WTC11 (cell line): ENCODE measurements around the gene DMD. TPM values are rescaled to one million over a fixed set of nuclear protein-coding genes. Genes with fewer than 3 reads are reported as not detected.

Source experiments
- ATAC-seq: fragments of 200-7000 bp; cut with Tn5 transposase; 2 replicates; pipeline ENCODE4 v1.10.0; 2021; ENCODE audit warnings: mild to moderate bottlenecking, moderate library complexity
- CTCF ChIA-PET: fragments of 300-600 bp; sonication (Branson Sonifier 250); formaldehyde crosslinking; loops from one replicate; lab custom pipeline; 2021; ENCODE audit warnings: antibody characterized with exemption; lab: Charles Lee
- POLR2A ChIA-PET: fragments of 350-600 bp; sonication (Branson Sonifier 250); formaldehyde crosslinking; loops from one replicate; lab custom pipeline; 2021; ENCODE audit warnings: antibody characterized with exemption; lab: Charles Lee
- DNase-seq: peaks from one replicate; pipeline ENCODE4 v3.0.0; 2021; ENCODE audit warnings: low spot score
- H3K27ac Mint-ChIP-seq: 2 replicates; pipeline ENCODE4 v1.8.0; 2021; ENCODE audit warnings: mixed read lengths
- H3K27me3 Mint-ChIP-seq: 2 replicates; pipeline ENCODE4 v1.8.0; 2021; ENCODE audit warnings: low read depth, mild to moderate bottlenecking, moderate library complexity, mixed read lengths
- H3K36me3 Mint-ChIP-seq: 2 replicates; pipeline ENCODE4 v1.8.0; 2021; ENCODE audit warnings: mixed read lengths
- H3K4me1 Mint-ChIP-seq: 2 replicates; pipeline ENCODE4 v1.8.0; 2022; ENCODE audit warnings: mixed read lengths
- H3K4me3 Mint-ChIP-seq: 2 replicates; pipeline ENCODE4 v1.8.0; 2021; ENCODE audit warnings: mild to moderate bottlenecking, moderate library complexity, mixed read lengths
- H3K9me3 Mint-ChIP-seq: 2 replicates; pipeline ENCODE4 v1.8.0; 2021; ENCODE audit warnings: mixed read lengths
- CREM ChIP-seq: sonication (generic); formaldehyde crosslinking; IDR thresholded peaks from 2 replicates; pipeline ENCODE4 v1.8.1; 2022; ENCODE audit warnings: mild to moderate bottlenecking, missing genetic modification reagents, moderate library complexity
- EMX1 ChIP-seq: fragments of 250-450 bp; sonication (Bioruptor Pico); IDR thresholded peaks from 2 replicates; pipeline ENCODE4 v1.8.0; 2021; ENCODE audit warnings: mild to moderate bottlenecking
- OVOL2 ChIP-seq: fragments of 250-450 bp; sonication (Bioruptor Pico); IDR thresholded peaks from 2 replicates; pipeline ENCODE4 v1.9.0; 2021; ENCODE audit warnings: mild to moderate bottlenecking, borderline replicate concordance
- PRRX2 ChIP-seq: fragments of 250-450 bp; sonication (Bioruptor Pico); IDR thresholded peaks from 2 replicates; pipeline ENCODE4 v1.8.0; 2021; ENCODE audit warnings: mild to moderate bottlenecking
- SMAD3 ChIP-seq: sonication (generic); formaldehyde crosslinking; IDR thresholded peaks from 2 replicates; pipeline ENCODE4 v1.8.0; 2022; ENCODE audit warnings: missing genetic modification reagents, mild to moderate bottlenecking, borderline replicate concordance
- SP1 ChIP-seq: sonication (generic); formaldehyde crosslinking; conservative IDR thresholded peaks from 2 replicates; pipeline ENCODE4 v1.8.1; 2022; ENCODE audit warnings: missing genetic modification reagents
- TEAD1 ChIP-seq: sonication (generic); formaldehyde crosslinking; IDR thresholded peaks from 2 replicates; pipeline ENCODE4 v1.8.0; 2022; ENCODE audit warnings: mild to moderate bottlenecking, missing genetic modification reagents
- ZNF138 ChIP-seq: sonication (generic); formaldehyde crosslinking; conservative IDR thresholded peaks from 2 replicates; pipeline ENCODE4 v1.8.1; 2022; ENCODE audit warnings: mild to moderate bottlenecking, moderate library complexity, missing genetic modification reagents
- ZNF219 ChIP-seq: sonication (generic); formaldehyde crosslinking; IDR thresholded peaks from 2 replicates; pipeline ENCODE4 v1.8.0; 2023; ENCODE audit warnings: missing genetic modification reagents, mild to moderate bottlenecking, borderline replicate concordance
- ZNF396 ChIP-seq: fragments of 250-450 bp; sonication (Bioruptor Pico); IDR thresholded peaks from 2 replicates; pipeline ENCODE4 v1.8.0; 2021; ENCODE audit warnings: mild to moderate bottlenecking, moderate library complexity, borderline replicate concordance
- total RNA-seq: library from RNA; stranded (reverse); gene quantifications from 3 replicates; pipeline ENCODE4 v1.2.3, GENCODE V29; 2021
- TF ChIP-seq, protein P1 (sequence below): fragments of 200-600 bp; IDR thresholded peaks from 2 replicates; pipeline ENCODE4 v1.8.0; 2022; ENCODE audit warnings: antibody characterized with exemption
- TF ChIP-seq, protein P2 (sequence below): sonication (generic); formaldehyde crosslinking; conservative IDR thresholded peaks from 2 replicates; pipeline ENCODE4 v1.8.1; 2022; ENCODE audit warnings: mild to moderate bottlenecking, missing genetic modification reagents
- TF ChIP-seq, protein P3 (sequence below): fragments of 250-450 bp; sonication (Bioruptor Pico); IDR thresholded peaks from 2 replicates; pipeline ENCODE4 v1.9.0; 2021; ENCODE audit warnings: mild to moderate bottlenecking, borderline replicate concordance
- TF ChIP-seq, protein P4 (sequence below): fragments of 250-450 bp; sonication (Bioruptor Pico); conservative IDR thresholded peaks from 2 replicates; pipeline ENCODE4 v1.9.0; 2021; ENCODE audit warnings: mild to moderate bottlenecking
- TF ChIP-seq, protein P5 (sequence below): fragments of 250-450 bp; sonication (Bioruptor Pico); IDR thresholded peaks from 2 replicates; pipeline ENCODE4 v1.9.0; 2021; ENCODE audit warnings: moderate library complexity, mild to moderate bottlenecking, inconsistent platforms, borderline replicate concordance
- TF ChIP-seq, protein P6 (sequence below): sonication (generic); formaldehyde crosslinking; IDR thresholded peaks from 2 replicates; pipeline ENCODE4 v1.8.1; 2023; ENCODE audit warnings: mild to moderate bottlenecking, missing genetic modification reagents, borderline replicate concordance
- TF ChIP-seq, protein P7 (sequence below): sonication (generic); formaldehyde crosslinking; IDR thresholded peaks from 2 replicates; pipeline ENCODE4 v1.8.1; 2022; ENCODE audit warnings: mild to moderate bottlenecking, moderate library complexity, missing genetic modification reagents

Gene DMD
- total RNA-seq, 1 experiment from 2014 or later = 9.1 TPM

DNA sequence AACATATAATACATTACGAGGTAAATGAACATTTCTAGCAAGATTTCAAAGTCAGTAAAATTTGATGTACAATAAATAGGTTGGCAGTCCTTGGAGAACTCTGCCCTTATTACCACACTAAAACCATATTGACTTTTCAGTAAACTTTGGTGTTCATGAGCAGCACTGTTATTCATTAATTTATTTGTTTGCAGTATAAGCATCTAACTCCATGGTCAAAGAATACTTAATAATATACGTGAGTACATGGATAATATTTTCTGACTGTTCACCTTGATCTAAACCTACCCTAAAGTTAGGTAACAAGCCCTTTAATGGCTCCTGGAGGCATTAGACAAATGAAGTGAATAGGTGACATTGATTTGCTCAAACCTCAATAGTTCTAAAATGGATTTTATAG is 1322.3 kb downstream of the DMD start (continued):
- TF ChIP-seq, protein P1, sequence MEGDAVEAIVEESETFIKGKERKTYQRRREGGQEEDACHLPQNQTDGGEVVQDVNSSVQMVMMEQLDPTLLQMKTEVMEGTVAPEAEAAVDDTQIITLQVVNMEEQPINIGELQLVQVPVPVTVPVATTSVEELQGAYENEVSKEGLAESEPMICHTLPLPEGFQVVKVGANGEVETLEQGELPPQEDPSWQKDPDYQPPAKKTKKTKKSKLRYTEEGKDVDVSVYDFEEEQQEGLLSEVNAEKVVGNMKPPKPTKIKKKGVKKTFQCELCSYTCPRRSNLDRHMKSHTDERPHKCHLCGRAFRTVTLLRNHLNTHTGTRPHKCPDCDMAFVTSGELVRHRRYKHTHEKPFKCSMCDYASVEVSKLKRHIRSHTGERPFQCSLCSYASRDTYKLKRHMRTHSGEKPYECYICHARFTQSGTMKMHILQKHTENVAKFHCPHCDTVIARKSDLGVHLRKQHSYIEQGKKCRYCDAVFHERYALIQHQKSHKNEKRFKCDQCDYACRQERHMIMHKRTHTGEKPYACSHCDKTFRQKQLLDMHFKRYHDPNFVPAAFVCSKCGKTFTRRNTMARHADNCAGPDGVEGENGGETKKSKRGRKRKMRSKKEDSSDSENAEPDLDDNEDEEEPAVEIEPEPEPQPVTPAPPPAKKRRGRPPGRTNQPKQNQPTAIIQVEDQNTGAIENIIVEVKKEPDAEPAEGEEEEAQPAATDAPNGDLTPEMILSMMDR = no peak
- TF ChIP-seq PRRX2 = no peak
- no peak for TF ChIP-seq OVOL2

DNA sequence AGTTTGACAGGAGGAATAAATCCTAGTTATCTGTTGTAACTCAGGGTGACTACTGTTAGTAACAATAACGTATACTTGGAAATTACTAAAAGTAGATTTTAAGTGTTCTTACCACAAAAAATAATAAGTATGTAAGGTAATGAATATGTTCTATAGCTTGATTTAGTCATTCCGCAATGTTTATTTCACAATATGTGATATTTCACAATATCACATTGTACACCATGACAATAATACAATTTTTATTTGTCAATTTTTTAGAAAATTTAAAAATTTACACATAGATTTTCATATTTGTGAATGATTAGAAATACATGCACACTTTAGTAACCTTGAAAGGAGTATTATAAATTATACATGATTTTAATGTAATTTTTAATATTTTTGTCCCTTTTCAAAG is 1326.8 kb downstream of the DMD start:
- H3K27ac Mint-ChIP-seq = no peak overlapping the region
- POLR2A ChIA-PET = no interaction called here
- H3K9me3 Mint-ChIP-seq = peaks cover 4% of the 10 kb centered on the region; the same call in 1 of the 2 replicates
- CTCF ChIA-PET = no interaction called here
- DNase-seq = no peak
- no peak for TF ChIP-seq SP1 (CRISPR knock-in tag)
- TF ChIP-seq, all 79 proteins: peak for 0
- Mint-ChIP-seq H3K4me3 (no peak overlapping the region), H3K36me3 (no peaks in the 10 kb centered on the region), H3K4me1 (no peaks in the 10 kb centered on the region), H3K27me3 (no peaks in the 10 kb centered on the region)
- no peak for ATAC-seq

DNA sequence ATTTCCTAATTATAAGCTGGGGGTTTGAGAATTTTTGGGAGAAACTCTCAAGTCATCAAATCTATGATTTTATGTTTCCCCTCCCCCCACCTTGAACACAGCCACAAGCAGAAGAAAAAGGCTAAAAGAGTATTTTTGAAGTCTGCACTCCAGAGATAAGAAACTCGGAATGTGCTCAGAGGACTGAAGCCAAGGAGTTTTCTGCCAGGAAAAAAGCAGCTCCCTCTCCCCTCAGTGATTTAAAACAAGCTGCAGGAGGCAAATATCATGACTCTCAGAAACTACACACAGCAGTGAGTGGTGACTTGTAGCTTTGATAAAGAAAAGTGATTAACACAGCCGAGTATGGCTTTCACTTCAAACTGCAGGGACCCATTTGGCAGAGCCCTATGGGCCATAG is 1339.3 kb downstream of the DMD start:
- Mint-ChIP-seq H3K36me3 (no peaks in the 10 kb centered on the region), H3K27ac (no peak overlapping the region), H3K27me3 (no peaks in the 10 kb centered on the region), H3K4me1 (no peaks in the 10 kb centered on the region), H3K9me3 (no peaks in the 10 kb centered on the region), H3K4me3 (no peak overlapping the region)
- POLR2A ChIA-PET = no interaction called here
- DNase-seq (no peak), ATAC-seq (no peak)
- CTCF ChIA-PET = interaction anchor here (0.6 kb wide), 1 partner anchor 69 kb away, joined by 3 read pairs; no protein-coding TSS in a partner anchor
- TF ChIP-seq, protein P2, sequence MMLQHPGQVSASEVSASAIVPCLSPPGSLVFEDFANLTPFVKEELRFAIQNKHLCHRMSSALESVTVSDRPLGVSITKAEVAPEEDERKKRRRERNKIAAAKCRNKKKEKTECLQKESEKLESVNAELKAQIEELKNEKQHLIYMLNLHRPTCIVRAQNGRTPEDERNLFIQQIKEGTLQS (CRISPR knock-in tag) = no peak
- TF ChIP-seq CREM (CRISPR knock-in tag) (no peak), ZNF396 (CRISPR knock-in tag) (no peak), TEAD1 (CRISPR knock-in tag) (no peak), SMAD3 (CRISPR knock-in tag) (no peak), ZNF138 (CRISPR knock-in tag) (no peak), EMX1 (CRISPR knock-in tag) (no peak), ZNF219 (CRISPR knock-in tag) (no peak)
- TF ChIP-seq, protein P3, sequence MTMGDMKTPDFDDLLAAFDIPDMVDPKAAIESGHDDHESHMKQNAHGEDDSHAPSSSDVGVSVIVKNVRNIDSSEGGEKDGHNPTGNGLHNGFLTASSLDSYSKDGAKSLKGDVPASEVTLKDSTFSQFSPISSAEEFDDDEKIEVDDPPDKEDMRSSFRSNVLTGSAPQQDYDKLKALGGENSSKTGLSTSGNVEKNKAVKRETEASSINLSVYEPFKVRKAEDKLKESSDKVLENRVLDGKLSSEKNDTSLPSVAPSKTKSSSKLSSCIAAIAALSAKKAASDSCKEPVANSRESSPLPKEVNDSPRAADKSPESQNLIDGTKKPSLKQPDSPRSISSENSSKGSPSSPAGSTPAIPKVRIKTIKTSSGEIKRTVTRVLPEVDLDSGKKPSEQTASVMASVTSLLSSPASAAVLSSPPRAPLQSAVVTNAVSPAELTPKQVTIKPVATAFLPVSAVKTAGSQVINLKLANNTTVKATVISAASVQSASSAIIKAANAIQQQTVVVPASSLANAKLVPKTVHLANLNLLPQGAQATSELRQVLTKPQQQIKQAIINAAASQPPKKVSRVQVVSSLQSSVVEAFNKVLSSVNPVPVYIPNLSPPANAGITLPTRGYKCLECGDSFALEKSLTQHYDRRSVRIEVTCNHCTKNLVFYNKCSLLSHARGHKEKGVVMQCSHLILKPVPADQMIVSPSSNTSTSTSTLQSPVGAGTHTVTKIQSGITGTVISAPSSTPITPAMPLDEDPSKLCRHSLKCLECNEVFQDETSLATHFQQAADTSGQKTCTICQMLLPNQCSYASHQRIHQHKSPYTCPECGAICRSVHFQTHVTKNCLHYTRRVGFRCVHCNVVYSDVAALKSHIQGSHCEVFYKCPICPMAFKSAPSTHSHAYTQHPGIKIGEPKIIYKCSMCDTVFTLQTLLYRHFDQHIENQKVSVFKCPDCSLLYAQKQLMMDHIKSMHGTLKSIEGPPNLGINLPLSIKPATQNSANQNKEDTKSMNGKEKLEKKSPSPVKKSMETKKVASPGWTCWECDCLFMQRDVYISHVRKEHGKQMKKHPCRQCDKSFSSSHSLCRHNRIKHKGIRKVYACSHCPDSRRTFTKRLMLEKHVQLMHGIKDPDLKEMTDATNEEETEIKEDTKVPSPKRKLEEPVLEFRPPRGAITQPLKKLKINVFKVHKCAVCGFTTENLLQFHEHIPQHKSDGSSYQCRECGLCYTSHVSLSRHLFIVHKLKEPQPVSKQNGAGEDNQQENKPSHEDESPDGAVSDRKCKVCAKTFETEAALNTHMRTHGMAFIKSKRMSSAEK (CRISPR knock-in tag) = no peak
- TF ChIP-seq, protein P4, sequence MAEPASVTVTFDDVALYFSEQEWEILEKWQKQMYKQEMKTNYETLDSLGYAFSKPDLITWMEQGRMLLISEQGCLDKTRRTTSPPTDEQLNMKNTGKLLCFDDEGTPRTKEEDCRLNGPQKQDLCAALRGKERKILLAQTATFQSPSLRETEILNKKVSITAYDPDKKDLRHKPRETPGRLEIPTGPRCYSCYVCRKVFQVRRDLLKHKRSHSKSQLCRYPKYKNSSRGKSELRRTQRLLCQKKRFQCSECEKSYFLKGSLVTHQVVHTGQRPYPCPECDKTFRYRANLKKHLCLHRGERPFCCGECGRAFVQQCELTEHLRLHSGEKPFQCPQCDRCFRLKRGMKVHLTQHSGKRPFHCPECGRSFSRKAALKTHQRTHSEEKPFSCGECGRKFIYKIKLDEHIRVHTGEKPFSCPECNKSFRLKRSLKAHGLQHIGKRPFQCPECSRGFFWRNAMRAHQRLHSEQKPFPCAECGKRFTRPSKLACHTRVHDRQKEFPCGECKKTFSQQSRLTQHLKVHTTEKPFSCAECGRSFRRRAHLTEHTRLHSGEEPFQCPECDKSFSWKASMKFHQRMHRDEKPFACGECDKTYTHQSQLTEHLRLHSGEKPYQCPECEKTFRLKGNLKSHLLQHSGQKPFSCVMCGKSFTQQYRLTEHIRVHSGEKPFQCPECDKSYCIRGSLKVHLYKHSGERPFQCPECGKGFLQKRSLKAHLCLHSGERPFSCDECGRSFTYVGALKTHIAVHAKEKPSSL = no peak
- TF ChIP-seq, protein P5, sequence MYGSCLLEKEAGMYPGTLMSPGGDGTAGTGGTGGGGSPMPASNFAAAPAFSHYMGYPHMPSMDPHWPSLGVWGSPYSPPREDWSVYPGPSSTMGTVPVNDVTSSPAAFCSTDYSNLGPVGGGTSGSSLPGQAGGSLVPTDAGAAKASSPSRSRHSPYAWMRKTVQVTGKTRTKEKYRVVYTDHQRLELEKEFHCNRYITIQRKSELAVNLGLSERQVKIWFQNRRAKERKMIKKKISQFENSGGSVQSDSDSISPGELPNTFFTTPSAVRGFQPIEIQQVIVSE = no peak
- TF ChIP-seq, protein P6, sequence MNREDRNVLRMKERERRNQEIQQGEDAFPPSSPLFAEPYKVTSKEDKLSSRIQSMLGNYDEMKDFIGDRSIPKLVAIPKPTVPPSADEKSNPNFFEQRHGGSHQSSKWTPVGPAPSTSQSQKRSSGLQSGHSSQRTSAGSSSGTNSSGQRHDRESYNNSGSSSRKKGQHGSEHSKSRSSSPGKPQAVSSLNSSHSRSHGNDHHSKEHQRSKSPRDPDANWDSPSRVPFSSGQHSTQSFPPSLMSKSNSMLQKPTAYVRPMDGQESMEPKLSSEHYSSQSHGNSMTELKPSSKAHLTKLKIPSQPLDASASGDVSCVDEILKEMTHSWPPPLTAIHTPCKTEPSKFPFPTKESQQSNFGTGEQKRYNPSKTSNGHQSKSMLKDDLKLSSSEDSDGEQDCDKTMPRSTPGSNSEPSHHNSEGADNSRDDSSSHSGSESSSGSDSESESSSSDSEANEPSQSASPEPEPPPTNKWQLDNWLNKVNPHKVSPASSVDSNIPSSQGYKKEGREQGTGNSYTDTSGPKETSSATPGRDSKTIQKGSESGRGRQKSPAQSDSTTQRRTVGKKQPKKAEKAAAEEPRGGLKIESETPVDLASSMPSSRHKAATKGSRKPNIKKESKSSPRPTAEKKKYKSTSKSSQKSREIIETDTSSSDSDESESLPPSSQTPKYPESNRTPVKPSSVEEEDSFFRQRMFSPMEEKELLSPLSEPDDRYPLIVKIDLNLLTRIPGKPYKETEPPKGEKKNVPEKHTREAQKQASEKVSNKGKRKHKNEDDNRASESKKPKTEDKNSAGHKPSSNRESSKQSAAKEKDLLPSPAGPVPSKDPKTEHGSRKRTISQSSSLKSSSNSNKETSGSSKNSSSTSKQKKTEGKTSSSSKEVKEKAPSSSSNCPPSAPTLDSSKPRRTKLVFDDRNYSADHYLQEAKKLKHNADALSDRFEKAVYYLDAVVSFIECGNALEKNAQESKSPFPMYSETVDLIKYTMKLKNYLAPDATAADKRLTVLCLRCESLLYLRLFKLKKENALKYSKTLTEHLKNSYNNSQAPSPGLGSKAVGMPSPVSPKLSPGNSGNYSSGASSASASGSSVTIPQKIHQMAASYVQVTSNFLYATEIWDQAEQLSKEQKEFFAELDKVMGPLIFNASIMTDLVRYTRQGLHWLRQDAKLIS (CRISPR knock-in tag) = no peak
- TF ChIP-seq, protein P7, sequence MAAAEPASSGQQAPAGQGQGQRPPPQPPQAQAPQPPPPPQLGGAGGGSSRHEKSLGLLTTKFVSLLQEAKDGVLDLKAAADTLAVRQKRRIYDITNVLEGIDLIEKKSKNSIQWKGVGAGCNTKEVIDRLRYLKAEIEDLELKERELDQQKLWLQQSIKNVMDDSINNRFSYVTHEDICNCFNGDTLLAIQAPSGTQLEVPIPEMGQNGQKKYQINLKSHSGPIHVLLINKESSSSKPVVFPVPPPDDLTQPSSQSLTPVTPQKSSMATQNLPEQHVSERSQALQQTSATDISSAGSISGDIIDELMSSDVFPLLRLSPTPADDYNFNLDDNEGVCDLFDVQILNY = no peak
